Fibroblast of the conjunctiva (primary cell): ENCODE data around the gene CACNA2D4.

Experiments
- DNase-seq: peaks from one replicate; pipeline ENCODE4 v3.0.0-alpha.2; 2010; ENCODE audit warnings: low read depth

Gene CACNA2D4

GRCh38 chr12:1870998-1871917 is 47.2 kb downstream of the CACNA2D4 start:
- DNase-seq = no peak

- DNase-seq = no peak
Observed at GRCh38 chr12:1870086-1870485, 48.4 kb downstream of the CACNA2D4 start.

- no peak for DNase-seq
Observed at GRCh38 chr12:1869145-1869544, 49.3 kb downstream of the CACNA2D4 start.

GRCh38 chr12:1865284-1865866 is 53.1 kb downstream of the CACNA2D4 start:
- no peak for DNase-seq

- no peak for DNase-seq
Observed at GRCh38 chr12:1864867-1865266, 53.6 kb downstream of the CACNA2D4 start.

- no peak for DNase-seq
Observed at GRCh38 chr12:1864456-1864855, 54.0 kb downstream of the CACNA2D4 start.

GRCh38 chr12:1863823-1864222 is 54.6 kb downstream of the CACNA2D4 start:
- no peak for DNase-seq

- DNase-seq = no peak
Observed at GRCh38 chr12:1862973-1863372, 55.5 kb downstream of the CACNA2D4 start.

GRCh38 chr12:1859643-1860042 is 58.8 kb downstream of the CACNA2D4 start:
- no peak for DNase-seq

GRCh38 chr12:1858456-1858855 is 60.0 kb downstream of the CACNA2D4 start:
- DNase-seq = no peak

GRCh38 chr12:1857821-1858220 is 60.6 kb downstream of the CACNA2D4 start:
- no peak for DNase-seq

GRCh38 chr12:1857086-1857485 is 61.4 kb downstream of the CACNA2D4 start:
- DNase-seq = no peak

GRCh38 chr12:1855241-1855640 is 63.2 kb downstream of the CACNA2D4 start:
- DNase-seq = no peak

- no peak for DNase-seq
Observed at GRCh38 chr12:1853716-1854115, 64.7 kb downstream of the CACNA2D4 start.

- no peak for DNase-seq
Observed at GRCh38 chr12:1852076-1852475, 66.4 kb downstream of the CACNA2D4 start.

- no peak for DNase-seq
Observed at GRCh38 chr12:1851151-1851701, 67.2 kb downstream of the CACNA2D4 start.

- no peak for DNase-seq
Observed at GRCh38 chr12:1848745-1849144, 69.7 kb downstream of the CACNA2D4 start.

GRCh38 chr12:1848146-1848545 is 70.3 kb downstream of the CACNA2D4 start:
- no peak for DNase-seq

- no peak for DNase-seq
Observed at GRCh38 chr12:1847411-1847810, 71.0 kb downstream of the CACNA2D4 start.

- no peak for DNase-seq
Observed at GRCh38 chr12:1846421-1847405, 71.7 kb downstream of the CACNA2D4 start.

- DNase-seq = no peak
Observed at GRCh38 chr12:1845886-1846285, 72.6 kb downstream of the CACNA2D4 start.

GRCh38 chr12:1845427-1845826 is 73.0 kb downstream of the CACNA2D4 start:
- no peak for DNase-seq
